ENCODE data around the gene DVL2. TPM values are rescaled to one million over a fixed set of nuclear protein-coding genes. Genes with fewer than 3 reads are reported as not detected.

Gene DVL2
- total RNA-seq = 10 to 100 TPM; 21.4 to 58.0 (median 37.3) TPM

DNA sequence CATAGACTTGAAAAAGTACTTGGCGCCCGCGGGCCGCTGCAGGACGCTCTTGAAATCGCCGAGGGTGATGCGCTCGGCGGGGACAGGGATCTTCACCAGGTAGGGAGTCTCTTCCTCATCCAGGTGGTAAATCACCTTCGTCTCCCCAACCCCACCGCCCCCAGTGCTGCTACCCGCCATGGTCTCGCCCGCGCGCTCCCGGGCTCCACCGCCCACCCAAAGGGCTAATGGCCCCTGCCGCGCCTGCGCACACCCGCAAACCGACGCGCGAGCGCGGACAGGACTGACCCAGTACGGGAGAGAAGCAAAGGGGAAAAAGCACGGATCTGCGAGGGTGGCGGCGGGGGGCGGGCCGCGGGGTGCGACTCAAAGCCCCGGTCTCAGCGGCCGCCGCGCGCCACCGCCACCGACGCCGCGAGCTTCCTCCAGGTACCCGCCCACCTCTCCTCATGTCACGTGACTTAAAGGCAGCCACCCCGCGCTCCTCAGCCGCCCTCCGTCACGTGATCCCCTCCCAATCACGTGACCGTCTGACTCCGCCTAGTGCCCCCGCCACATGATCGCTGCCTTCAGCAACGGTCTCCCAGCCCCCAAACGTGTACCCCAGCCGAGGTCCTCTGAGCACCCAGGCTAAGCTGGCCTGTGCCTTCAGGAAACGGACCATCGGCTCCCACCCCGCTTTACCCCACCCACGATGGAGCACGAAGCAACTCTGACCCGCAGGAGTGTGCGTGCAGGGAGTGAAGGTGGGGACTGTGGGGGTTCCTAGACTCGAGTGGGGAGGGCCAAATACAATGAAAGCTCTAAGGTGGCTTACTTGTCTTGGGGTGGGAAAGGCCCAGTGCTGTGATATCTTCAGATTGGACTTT lies at the start of gene DVL2:
DVL2 (minus strand) TSS at position 435 of the 869 bp plus-strand sequence; CDS start at position 180, 255 bp downstream.
- peaks cover 32 to 81% (median 41%) of the 10 kb centered on the region in 3 donors for H3K4me1 ChIP-seq

DNA sequence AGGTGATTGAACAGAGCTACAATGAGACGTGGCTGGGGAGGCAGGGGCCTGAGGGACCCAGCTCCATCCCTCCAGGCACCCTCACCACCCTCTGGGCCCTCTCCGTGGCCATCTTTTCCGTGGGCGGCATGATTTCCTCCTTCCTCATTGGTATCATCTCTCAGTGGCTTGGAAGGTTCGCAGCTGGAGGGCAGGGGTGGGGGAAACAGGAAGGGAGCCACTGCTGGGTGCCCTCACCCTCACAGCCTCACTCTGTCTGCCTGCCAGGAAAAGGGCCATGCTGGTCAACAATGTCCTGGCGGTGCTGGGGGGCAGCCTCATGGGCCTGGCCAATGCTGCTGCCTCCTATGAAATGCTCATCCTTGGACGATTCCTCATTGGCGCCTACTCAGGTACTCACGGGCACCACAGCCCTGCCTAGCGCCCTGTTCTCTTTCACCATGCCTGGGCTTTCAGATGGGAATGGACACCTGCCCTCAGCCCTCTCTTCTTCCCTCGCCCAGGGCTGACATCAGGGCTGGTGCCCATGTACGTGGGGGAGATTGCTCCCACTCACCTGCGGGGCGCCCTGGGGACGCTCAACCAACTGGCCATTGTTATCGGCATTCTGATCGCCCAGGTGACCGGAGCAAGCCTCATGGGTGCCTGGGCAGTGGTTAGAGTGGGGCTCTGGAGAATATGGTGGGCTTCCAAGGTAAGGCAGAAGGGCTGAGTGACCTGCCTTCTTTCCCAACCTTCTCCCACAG lies 49.3 kb upstream of the DVL2 start:
- 67% methylated on average over 5 of the region's 18 CpGs; no CpG with 5 or more reads in 1 of the 2 donors for WGBS, 2 donors
- DNase-seq = no peak
- Histone ChIP-seq H3K27me3 (peaks cover 0 to 39% (median 0%) of the 10 kb centered on the region in 4 donors), H3K4me1 (peaks cover 23 to 55% (median 27%) of the 10 kb centered on the region in 3 donors), H3K9me3 (no peaks in the 10 kb centered on the region), H3K4me3 (peak overlapping the region in 3 of 4 donors; percentile 55 to 73 (median 62)), H3K27ac (peak overlapping the region in 3 of 4 donors; percentile 88 to 92 (median 92)), H3K36me3 (peaks cover 0 to 32% (median 0%) of the 10 kb centered on the region in 3 donors)
- intact Hi-C loops (cut with DNase I) = no loop called here
- TF ChIP-seq POLR2A (IDR thresholded peaks at IDR 0.05) = no peak
- TF ChIP-seq, protein P1, sequence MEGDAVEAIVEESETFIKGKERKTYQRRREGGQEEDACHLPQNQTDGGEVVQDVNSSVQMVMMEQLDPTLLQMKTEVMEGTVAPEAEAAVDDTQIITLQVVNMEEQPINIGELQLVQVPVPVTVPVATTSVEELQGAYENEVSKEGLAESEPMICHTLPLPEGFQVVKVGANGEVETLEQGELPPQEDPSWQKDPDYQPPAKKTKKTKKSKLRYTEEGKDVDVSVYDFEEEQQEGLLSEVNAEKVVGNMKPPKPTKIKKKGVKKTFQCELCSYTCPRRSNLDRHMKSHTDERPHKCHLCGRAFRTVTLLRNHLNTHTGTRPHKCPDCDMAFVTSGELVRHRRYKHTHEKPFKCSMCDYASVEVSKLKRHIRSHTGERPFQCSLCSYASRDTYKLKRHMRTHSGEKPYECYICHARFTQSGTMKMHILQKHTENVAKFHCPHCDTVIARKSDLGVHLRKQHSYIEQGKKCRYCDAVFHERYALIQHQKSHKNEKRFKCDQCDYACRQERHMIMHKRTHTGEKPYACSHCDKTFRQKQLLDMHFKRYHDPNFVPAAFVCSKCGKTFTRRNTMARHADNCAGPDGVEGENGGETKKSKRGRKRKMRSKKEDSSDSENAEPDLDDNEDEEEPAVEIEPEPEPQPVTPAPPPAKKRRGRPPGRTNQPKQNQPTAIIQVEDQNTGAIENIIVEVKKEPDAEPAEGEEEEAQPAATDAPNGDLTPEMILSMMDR (IDR thresholded peaks at IDR 0.05) = no peak

More for the DNA sequence above, at the start of gene DVL2:
- Histone ChIP-seq H3K36me3 (peaks cover 13 to 38% (median 22%) of the 10 kb centered on the region in 3 donors), H3K4me3 (peak within 1 kb of the TSS; percentile 90 to 98 (median 97)), H3K27ac (peak within 1 kb of the TSS; percentile 92 to 97 (median 94)), H3K9me3 (no peaks in the 10 kb centered on the region), H3K27me3 (no peaks in the 10 kb centered on the region)
- WGBS, 2 donors = 0 to 1% methylated on average over 20 to 25 of the region's 72 CpGs
- TF ChIP-seq POLR2A (IDR thresholded peaks at IDR 0.05) = peak in 3 of 4 donors; percentile 66 to 89 (median 87)
- TF ChIP-seq, protein P1 (IDR thresholded peaks at IDR 0.05) = peak in 3 of 6 experiments; percentile 19 to 23 (median 21)
- peak; percentile 84 for DNase-seq
- intact Hi-C loops (cut with DNase I) = no loop called here

DNA sequence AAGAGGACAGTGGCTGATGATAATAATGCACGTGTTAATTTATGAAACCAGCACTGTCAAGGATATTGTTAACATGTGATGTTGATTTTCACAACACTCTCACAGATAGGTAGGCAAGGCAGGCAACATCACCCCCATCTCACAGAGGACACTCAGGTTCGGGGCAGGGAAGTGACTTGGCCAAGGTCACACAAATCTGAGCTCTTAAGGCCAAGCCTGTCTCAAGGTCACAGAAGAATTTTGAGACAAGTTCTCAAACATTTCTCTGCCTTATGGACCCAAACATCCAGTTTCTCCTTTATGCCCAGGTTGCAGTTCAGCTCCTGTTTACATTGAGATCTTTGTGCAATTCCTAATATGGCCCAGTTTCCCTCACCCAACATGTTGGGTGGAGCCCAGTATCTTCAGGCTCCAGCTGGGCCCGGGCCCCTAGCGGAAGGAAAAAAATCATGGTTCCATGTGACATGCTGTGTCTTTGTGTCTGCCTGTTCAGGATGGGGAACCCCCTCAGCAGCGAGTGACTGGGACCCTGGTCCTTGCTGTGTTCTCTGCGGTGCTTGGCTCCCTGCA lies 48.5 kb upstream of the DVL2 start:
- Histone ChIP-seq H3K36me3 (peaks cover 0 to 32% (median 0%) of the 10 kb centered on the region in 3 donors), H3K27ac (peak overlapping the region; percentile 70 to 92 (median 90)), H3K4me1 (peaks cover 23 to 55% (median 27%) of the 10 kb centered on the region in 3 donors), H3K4me3 (peak overlapping the region in 3 of 4 donors; percentile 55 to 73 (median 62)), H3K27me3 (peaks cover 0 to 33% (median 0%) of the 10 kb centered on the region in 4 donors), H3K9me3 (no peaks in the 10 kb centered on the region)
- 35 to 44% methylated on average over 2 to 3 of the region's 6 CpGs for WGBS, 2 donors
- intact Hi-C loops (cut with DNase I) = no loop called here
- TF ChIP-seq, protein P1 (IDR thresholded peaks at IDR 0.05) = peak in 2 of 6 experiments; percentile 23 to 39
- no peak for TF ChIP-seq POLR2A (IDR thresholded peaks at IDR 0.05)
- DNase-seq = no peak

DNA sequence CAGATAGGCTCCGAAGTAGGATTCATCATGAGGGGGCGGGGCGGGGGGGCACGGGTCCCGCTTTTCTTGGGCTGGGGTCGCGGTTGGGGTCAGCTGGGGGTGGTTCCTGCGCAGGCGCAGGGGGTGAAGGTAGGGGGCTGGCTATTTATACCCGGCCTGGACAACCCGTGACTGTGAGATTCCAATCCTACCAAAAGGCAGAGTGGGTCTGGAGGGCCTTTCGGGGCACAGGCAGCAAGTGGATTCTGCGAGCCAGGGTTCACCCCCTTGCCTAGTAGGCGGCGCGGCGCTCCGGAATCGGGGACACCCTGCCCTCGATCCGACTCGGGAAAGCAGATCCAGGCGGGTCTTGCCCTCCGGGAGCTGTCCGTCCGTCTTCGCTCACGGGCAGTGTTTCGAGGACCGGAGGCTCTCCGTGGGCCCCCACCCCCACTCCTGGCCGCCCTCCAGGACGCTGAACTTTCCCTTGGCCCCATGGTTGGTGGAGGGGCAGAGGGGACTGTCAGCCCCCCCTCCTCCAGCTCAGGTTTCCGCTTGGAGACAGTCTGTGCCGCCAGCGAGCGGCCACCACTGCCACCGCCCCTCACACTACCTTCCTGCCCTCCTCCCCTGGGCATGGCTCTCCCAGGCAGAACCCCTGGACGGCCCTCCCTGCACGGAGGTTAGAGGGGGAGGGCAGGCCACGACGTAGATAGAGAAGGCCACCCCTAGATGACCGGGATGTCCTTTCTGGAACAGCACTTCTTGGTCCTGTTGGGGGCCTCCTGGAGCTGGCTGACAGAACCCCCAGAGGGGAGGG lies 47.8 kb upstream of the DVL2 start:
- no peaks in the 10 kb centered on the region for H3K9me3 ChIP-seq
- peaks cover 0 to 31% (median 0%) of the 10 kb centered on the region in 4 donors for H3K27me3 ChIP-seq
- TF ChIP-seq POLR2A (IDR thresholded peaks at IDR 0.05) = no peak
- TF ChIP-seq, protein P1 (IDR thresholded peaks at IDR 0.05) = no peak
- DNase-seq = no peak
- H3K27ac ChIP-seq = peak overlapping the region; percentile 70 to 92 (median 90)
- intact Hi-C loops (cut with DNase I) = no loop called here
- H3K36me3 ChIP-seq = peaks cover 0 to 32% (median 0%) of the 10 kb centered on the region in 3 donors
- 31% methylated on average over 14 of the region's 43 CpGs; no CpG with 5 or more reads in 1 of the 2 donors for WGBS, 2 donors
- H3K4me1 ChIP-seq = peaks cover 23 to 55% (median 27%) of the 10 kb centered on the region in 3 donors
- peak overlapping the region; percentile 31 to 73 (median 58) for H3K4me3 ChIP-seq

Measured in esophagus squamous epithelium (tissue), 5 donors.